HG03025 (cell line): ENCODE data around the gene FTL.
A peak's percentile ranks its signal among the peaks of the same experiment; 100 is the strongest.

ENCODE experiments used
- ATAC-seq: cut with Tn5 transposase; IDR thresholded peaks from one replicate; pipeline ENCODE4 v1.9.1; 2021; ENCODE audit warnings: mild to moderate bottlenecking, moderate library complexity; ENCODE audit not compliant: unreplicated experiment, low FRiP score

The FTL gene

GRCh38 chr19:48989701-48990291, 24.7 kb downstream of the FTL start:
- ATAC-seq, result no peak

- ATAC-seq, result no peak
These were observed 25.3 kb downstream of the FTL start for GRCh38 chr19:48990400-48990799.

DNA sequence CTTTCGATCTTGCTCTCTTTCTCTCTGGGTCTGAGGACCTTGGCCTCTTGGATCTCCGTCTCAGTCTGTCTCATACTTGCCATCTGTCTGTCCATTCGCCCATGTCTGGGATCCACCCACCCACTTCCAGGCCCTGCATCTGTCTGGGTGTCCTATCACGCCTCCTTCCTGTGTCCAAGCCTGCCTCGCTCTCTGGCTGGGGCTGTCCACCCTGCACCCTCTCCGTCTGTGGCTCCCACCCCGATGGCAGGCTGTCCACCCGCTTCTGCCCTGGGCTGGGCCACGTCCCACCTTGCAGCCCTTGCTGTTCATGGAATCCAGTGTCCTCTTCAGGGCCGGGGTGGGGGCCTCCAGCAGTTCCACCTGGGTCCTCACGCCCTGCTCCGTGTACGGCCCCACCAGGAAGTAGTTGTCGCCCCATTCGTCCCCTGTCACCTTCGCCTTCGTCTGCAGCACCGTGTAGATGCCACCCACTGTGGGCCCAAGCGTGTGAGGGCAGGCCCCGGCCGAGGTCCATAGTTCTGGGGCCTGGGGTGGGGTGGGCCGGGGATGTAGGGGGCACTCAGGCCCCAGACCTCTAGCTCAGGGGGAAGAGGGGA, 26.0 kb downstream of the FTL start:
- ATAC-seq, result no peak

DNA sequence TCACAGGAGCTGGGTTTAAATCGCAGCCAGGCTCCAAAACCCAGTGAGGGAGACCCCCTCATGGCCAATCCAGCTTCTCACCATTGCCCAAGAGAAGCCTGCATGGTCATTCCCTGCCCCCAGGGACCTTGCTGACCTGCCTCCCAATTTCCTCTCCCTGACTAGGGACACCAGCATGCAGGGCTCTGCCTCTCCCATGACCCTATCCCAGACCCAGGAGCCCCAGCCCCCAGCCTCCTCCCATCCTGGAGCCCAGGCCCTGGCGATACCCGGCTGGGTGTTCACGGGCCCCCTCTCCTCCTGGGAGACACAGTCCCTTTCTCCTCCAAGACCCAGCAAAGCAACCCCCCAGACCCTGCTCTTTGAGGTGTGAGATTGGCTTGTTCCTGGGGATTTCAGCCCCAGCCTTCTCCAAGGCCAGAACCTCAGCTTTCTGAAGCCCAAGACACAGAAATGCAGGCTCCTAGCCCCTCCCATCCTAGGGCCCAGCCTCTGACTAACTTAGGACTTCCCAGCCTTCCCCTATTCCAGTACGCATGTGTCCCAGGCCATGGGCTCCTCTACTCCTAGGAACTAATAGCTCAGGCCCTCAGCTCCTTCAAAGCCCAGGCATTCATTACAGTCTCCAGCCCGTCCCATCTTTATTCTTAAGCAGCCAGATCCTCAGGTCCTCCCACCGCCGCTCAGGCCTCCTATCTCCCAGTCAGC, 26.9 kb downstream of the FTL start:
- ATAC-seq, result no peak

GRCh38 chr19:48992581-48993174, 27.6 kb downstream of the FTL start:
- ATAC-seq, result peak; percentile 1

GRCh38 chr19:48993175-48994034, 28.3 kb downstream of the FTL start, which contains the start of the genes GYS1 and RUVBL2:
TSS of gene GYS1 (minus strand) at chr19:48993309. CDS start at chr19:48993112, 197 bp downstream.
TSS of gene RUVBL2 (plus strand) at chr19:48993887. CDS start at chr19:48993912, 25 bp downstream.
- peak; percentile 77 for ATAC-seq

DNA sequence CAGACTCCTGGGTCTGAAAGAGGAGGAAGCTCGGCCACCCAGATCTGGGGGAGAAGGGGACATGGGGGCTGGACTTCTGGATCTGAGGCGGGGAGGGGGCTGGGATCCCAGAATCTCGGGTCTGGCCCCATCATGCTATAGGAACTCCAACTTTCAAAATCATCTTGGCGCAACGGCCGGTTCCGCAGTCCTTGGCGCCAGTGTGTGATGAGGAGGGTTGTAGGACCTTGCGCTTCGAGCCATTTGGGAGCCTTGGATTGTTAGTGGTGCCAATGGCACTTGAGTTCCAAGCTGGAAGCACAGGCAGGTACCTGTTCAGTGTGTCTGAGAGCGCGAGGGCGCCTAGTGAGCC, 28.9 kb downstream of the FTL start:
- no peak for ATAC-seq

DNA sequence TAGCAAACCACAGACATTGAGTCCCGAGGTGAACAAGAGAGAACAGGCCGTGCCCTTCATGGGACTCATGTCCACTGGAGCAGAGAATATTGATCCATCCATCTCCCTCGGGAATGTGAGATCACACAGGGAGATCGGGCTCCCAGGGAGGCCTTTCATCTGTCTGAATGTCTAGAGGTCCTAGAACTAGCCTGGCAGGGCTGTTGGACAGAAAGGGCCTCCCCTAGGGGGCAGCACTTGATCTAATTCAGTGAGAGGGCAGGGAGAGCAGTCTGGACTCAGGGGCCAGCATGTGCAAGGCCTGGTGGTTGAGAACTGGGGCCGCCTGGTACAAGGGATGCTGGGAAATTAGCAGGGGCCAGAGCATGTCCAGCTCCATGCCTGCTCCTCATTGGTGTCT, 32.9 kb downstream of the FTL start:
- no peak for ATAC-seq

- no peak for ATAC-seq
These were observed 34.6 kb downstream of the FTL start for GRCh38 chr19:48999481-49000325.

- no peak for ATAC-seq
These were observed 39.0 kb downstream of the FTL start for GRCh38 chr19:49004133-49004532.

GRCh38 chr19:49004964-49005614, 40.0 kb downstream of the FTL start:
- no peak for ATAC-seq

DNA sequence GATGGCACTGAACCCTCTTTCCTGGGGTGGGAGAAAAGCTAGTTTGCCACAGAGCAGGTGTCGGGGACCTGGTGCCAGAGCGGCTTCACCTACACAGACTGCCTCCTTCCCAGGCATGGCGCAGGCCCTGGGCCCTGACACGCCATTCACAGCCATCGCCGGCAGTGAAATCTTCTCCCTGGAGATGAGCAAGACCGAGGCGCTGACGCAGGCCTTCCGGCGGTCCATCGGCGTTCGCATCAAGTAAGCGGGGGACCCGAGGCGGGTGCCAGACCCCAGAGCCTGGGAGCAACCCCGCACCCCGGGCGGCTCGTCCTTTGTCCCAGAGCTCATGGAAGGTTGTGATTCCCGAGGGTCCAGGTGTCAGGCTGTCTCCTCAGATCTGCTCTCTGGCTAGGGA, 41.8 kb downstream of the FTL start:
- no peak for ATAC-seq

DNA sequence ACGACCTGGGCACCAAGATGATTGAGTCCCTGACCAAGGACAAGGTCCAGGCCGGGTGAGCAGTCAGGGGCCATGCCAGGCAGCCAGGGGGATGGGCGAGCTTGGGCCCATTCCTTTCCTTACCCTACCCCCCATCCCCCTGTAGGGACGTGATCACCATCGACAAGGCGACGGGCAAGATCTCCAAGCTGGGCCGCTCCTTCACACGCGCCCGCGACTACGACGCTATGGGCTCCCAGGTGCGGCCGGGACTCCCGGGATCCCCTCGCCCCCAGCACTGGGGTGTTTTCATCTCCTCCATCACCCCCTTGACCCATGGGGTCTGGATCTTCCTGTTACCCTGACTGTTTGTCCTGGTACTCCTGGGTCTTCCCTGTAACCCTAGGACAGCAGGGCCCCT, 44.7 kb downstream of the FTL start:
- no peak for ATAC-seq

DNA sequence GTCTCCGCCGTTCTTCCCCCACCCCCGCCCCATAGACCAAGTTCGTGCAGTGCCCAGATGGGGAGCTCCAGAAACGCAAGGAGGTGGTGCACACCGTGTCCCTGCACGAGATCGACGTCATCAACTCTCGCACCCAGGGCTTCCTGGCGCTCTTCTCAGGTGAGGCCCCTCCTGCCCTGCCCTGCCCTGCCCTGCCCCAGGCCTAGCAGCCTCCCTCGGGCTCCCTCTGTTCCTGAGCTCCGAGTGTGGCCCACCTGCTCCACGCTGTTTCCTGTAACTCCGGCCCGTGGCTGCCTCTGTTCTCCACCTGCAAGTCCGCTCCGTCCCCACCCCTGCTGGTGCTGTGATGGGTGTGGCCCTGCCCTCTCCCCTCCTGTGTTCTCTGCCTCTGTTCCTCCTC, 45.3 kb downstream of the FTL start:
- ATAC-seq, result no peak

DNA sequence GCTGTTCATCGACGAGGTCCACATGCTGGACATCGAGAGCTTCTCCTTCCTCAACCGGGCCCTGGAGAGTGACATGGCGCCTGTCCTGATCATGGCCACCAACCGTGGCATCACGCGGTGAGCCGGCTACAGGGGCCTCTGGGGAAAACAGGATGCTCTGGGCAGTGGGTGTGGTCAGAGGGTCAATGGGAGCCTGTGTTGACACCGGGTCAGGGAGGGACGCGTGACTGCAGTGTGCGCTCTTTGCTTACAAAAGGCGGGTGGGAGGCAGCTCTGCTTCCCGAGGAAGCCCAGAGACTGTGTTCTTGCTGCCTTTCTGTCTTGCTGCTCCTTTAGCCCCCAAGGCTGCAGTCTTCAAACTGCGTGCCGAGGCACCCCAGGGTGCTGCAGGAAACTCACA, 46.1 kb downstream of the FTL start:
- no peak for ATAC-seq

DNA sequence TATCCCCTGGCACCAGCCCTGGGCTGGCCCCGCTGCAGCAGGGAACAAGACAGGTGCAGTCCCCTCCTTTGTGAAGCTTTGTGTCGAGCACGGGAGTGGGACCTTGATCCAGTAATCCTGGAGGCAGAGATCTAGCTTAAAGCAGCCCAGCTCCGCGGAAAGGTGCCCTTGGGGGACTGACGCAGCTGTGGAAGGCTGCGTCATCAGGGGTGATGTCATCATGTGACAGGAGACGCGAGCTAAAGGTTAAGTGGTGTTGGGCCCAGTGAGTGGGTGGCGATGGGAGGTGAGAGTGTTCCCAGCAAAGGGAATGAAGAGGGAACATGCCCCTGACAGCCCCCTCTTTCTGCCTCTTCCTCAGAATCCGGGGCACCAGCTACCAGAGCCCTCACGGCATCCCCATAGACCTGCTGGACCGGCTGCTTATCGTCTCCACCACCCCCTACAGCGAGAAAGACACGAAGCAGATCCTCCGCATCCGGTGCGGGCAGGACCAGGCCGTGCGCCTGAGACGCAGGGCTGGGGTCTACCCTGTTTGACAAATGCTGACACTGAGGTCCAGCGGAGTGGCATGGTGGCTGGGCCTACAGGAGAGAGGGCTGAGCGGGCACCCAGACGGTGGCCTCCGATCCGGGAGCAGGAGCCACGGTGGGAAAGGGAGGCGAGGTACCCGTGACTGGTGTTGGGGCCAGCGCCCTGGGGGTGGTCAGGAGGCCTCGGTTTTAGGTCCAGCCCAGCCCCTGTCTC, 49.2 kb downstream of the FTL start:
- ATAC-seq, result no peak

DNA sequence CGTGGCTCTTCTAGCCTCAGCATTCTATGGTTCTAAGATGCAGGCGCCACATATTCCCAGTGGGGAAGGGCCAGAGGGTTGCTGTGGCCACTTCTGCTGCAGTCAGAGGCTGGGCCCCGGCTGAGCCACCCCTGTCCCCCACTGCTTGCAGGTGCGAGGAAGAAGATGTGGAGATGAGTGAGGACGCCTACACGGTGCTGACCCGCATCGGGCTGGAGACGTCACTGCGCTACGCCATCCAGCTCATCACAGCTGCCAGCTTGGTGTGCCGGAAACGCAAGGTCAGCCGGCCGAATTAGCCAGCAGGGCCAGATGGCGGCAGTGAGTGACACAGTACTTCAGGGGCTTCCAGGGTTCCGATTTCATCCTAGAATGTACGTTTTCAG, 49.8 kb downstream of the FTL start:
- no peak for ATAC-seq

DNA sequence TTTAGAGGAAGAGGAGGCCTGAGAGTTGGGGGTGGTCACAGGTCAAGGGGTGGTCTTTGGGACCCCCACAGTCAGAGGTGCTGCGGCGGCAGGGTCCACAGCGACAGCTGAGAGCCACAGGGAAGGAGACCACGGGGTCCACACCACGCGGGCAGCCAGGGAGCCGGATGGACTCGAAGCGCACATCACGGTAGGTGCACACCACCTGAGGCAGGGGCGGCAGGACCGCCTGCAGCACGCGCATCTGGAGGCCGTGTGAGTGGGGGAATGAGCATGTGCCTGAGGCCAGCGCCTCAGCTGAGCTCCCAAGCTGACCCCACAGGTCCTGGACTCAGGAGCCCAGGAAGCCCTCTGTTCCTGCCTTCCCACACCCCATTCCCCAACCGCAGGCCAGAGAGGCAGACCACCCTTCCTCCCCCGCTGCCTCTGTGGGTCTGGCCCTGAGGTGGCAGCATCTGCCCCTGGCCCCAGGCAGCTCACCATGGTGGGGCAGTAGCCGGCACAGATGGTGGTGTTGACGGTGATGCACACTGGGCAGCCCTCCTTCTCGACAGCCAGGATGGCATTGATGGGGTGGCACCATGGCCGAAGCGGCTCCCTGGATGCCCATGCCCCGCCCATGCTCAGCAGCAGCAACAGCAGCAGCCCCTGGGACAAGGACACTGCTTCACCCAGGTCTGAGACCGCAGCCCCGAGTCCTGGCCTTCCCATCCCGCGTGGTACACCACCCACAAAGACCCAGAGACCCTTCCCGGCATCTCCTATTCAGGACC, 51.1 kb downstream of the FTL start:
- no peak for ATAC-seq
